HCT116 (cell line): ENCODE results near the gene ZSWIM5. TPM values are rescaled to one million over a fixed set of nuclear protein-coding genes. Genes with fewer than 3 reads are reported as not detected.
A peak's percentile ranks its signal among the peaks of the same experiment; 100 is the strongest.

Experiments
- ATAC-seq: fragments of 200-7000 bp; cut with Tn5 transposase; 2 replicates; pipeline ENCODE4 v1.9.1; 2020; ENCODE audit warnings: mild to moderate bottlenecking, moderate library complexity
- BruUV-seq: library from RNA; stranded (reverse); fragments of 400-500 nt; replicated peaks from 2 replicates; lab custom pipeline; 2021; lab: Mats Ljungman, UMichigan
- CTCF ChIA-PET: fragments of 300-600 bp; sonication (Branson Sonifier 250); formaldehyde crosslinking; loops from one replicate; lab custom pipeline; 2021; ENCODE audit warnings: antibody characterized with exemption; lab: Charles Lee
- POLR2A ChIA-PET: fragments of 300-600, 350-600 bp; sonication (Branson Sonifier 250); formaldehyde crosslinking; loops from one replicate; lab custom pipeline; 2021; ENCODE audit warnings: antibody characterized with exemption; lab: Charles Lee
- RAD21 ChIA-PET, 2 experiments: fragments of 300-600 bp; sonication (Branson Sonifier 250); formaldehyde crosslinking; loops; one replicate each; lab custom pipeline; 2023; ENCODE audit warnings: low total read pairs in 2 of 2; ENCODE audit not compliant: uncharacterized antibody in 2 of 2, unreplicated experiment in 2 of 2, low non-redundant PET in 1 of 2; lab: Charles Lee
- DNase-seq: peaks from one replicate; pipeline ENCODE4 v3.0.0-alpha.2; 2010; ENCODE audit warnings: low read depth, low spot score
- H2AFZ ChIP-seq: fragments of 200-600 bp; shearing (Covaris generic), sonication (generic); 2 replicates; pipeline ENCODE4 v1.6.1; 2017; ENCODE audit warnings: low read depth, mixed run types, mixed read lengths, antibody characterized with exemption, low read length; ENCODE audit not compliant: poor library complexity, severe bottlenecking
- H3K27ac ChIP-seq: 2 replicates; pipeline ENCODE4 v1.5.1; 2012; ENCODE audit warnings: low read depth, low read length
- H3K27me3 ChIP-seq: fragments of 200-600 bp; sonication (generic); 2 replicates; pipeline ENCODE4 v1.6.1; 2016; ENCODE audit warnings: mixed run types, low read length, mixed read lengths; ENCODE audit not compliant: insufficient read depth
- H3K36me3 ChIP-seq, 2 experiments: fragments of 200-500 bp in 1 of 2; fragments of 200-600 bp in 1 of 2; sonication (Bioruptor generic) in 1 of 2; sonication (generic) in 1 of 2; 2 replicates each; pipeline versions ENCODE4 v1.5.1 to v1.6.1; 2014 to 2016; ENCODE audit warnings: low read length in 2 of 2, inconsistent platforms in 1 of 2, mixed read lengths in 1 of 2, mixed run types in 1 of 2; ENCODE audit not compliant: insufficient read depth in 2 of 2, control insufficient read depth in 1 of 2
- H3K4me1 ChIP-seq, 2 experiments: fragments of 200-600 bp in 1 of 2; sonication (generic) in 1 of 2; 2 replicates each; pipeline versions ENCODE4 v1.5.1 to v1.6.1; 2012 to 2017; ENCODE audit warnings: low read length in 2 of 2, inconsistent platforms in 1 of 2, mild to moderate bottlenecking in 1 of 2, mixed read lengths in 1 of 2, mixed run types in 1 of 2, moderate library complexity in 1 of 2; ENCODE audit not compliant: insufficient read depth in 2 of 2, control insufficient read depth in 1 of 2
- H3K4me2 ChIP-seq: fragments of 200-600 bp; sonication (generic); 2 replicates; pipeline ENCODE4 v1.6.1; 2017; ENCODE audit warnings: mixed run types, low read length, mixed read lengths
- H3K4me3 ChIP-seq, 2 experiments: fragments of 200-600 bp in 1 of 2; sonication (generic) in 1 of 2; replicated peaks in 1 of 2; 2 replicates each; pipeline ENCODE4 v1.5.1; 2011 to 2016; ENCODE audit warnings: low read length in 2 of 2, control low read depth in 1 of 2, low read depth in 1 of 2, mild to moderate bottlenecking in 1 of 2, mixed read lengths in 1 of 2, mixed run types in 1 of 2
- H3K79me2 ChIP-seq: fragments of 200-600 bp; sonication (generic); 2 replicates; pipeline ENCODE4 v1.6.1; 2017; ENCODE audit warnings: mild to moderate bottlenecking, mixed run types, low read length, moderate library complexity, mixed read lengths; ENCODE audit not compliant: insufficient read depth
- H3K9ac ChIP-seq: fragments of 200-600 bp; sonication (generic); 2 replicates; pipeline ENCODE4 v1.6.1; 2016; ENCODE audit warnings: low read length, mixed read lengths
- H3K9me2 ChIP-seq: fragments of 200-600 bp; sonication (generic), shearing (Covaris generic); 2 replicates; pipeline ENCODE4 v1.6.1; 2017; ENCODE audit warnings: mixed run types, mild to moderate bottlenecking, moderate library complexity; ENCODE audit not compliant: insufficient read depth
- H3K9me3 ChIP-seq, 2 experiments: fragments of 200-500 bp in 1 of 2; fragments of 200-600 bp in 1 of 2; sonication (Bioruptor generic) in 1 of 2; sonication (generic) in 1 of 2; 2 replicates each; pipeline ENCODE4 v1.6.1; 2014 to 2017; ENCODE audit warnings: low read length in 2 of 2, mixed read lengths in 2 of 2, inconsistent platforms in 1 of 2, low read depth in 1 of 2, mild to moderate bottlenecking in 1 of 2, mixed run types in 1 of 2, moderate library complexity in 1 of 2; ENCODE audit not compliant: control insufficient read depth in 1 of 2, insufficient read depth in 1 of 2
- H4K20me1 ChIP-seq: fragments of 200-600 bp; sonication (generic), shearing (Covaris generic); 2 replicates; pipeline ENCODE4 v1.6.1; 2017; ENCODE audit warnings: mixed run types, mild to moderate bottlenecking, moderate library complexity; ENCODE audit not compliant: insufficient read depth
- ATF3 ChIP-seq: IDR thresholded peaks from 2 replicates; pipeline ENCODE4 v1.6.1; 2012
- CBX3 ChIP-seq: IDR thresholded peaks from 2 replicates; pipeline ENCODE4 v1.6.1; 2012; ENCODE audit warnings: low read depth
- CEBPB ChIP-seq: IDR thresholded peaks from 2 replicates; pipeline ENCODE4 v1.6.1; 2012; ENCODE audit warnings: low read depth
- EGR1 ChIP-seq: IDR thresholded peaks from 2 replicates; pipeline ENCODE4 v1.6.1; 2012; ENCODE audit warnings: low read depth
- ELF1 ChIP-seq: IDR thresholded peaks from 2 replicates; pipeline ENCODE4 v1.6.1; 2012; ENCODE audit warnings: low read depth, borderline replicate concordance
- EZH2 ChIP-seq: fragments of 200-600 bp; sonication (generic); IDR thresholded peaks from 2 replicates; pipeline ENCODE4 v1.6.1; 2017; ENCODE audit warnings: antibody characterized with exemption, mixed run types
- EZH2phosphoT487 ChIP-seq: fragments of 200-600 bp; IDR thresholded peaks from 2 replicates; pipeline ENCODE4 v1.6.1; 2018; ENCODE audit warnings: antibody characterized with exemption, borderline replicate concordance
- FOSL1 ChIP-seq: IDR thresholded peaks from 2 replicates; pipeline ENCODE4 v1.6.1; 2012; ENCODE audit warnings: low read depth
- JUND ChIP-seq: IDR thresholded peaks from 2 replicates; pipeline ENCODE4 v1.6.1; 2012
- POLR2A ChIP-seq: IDR thresholded peaks from 2 replicates; pipeline ENCODE4 v1.7.0; 2011; ENCODE audit warnings: borderline replicate concordance; ENCODE audit not compliant: insufficient read depth, insufficient read length; ENCODE audit errors: extremely low read depth
- RAD21 ChIP-seq: IDR thresholded peaks from 2 replicates; pipeline ENCODE4 v1.6.1; 2012; ENCODE audit warnings: low read depth, mild to moderate bottlenecking
- REST ChIP-seq: IDR thresholded peaks from 2 replicates; pipeline ENCODE4 v1.6.1; 2012; ENCODE audit warnings: low read depth
- SIN3A ChIP-seq: IDR thresholded peaks from 2 replicates; pipeline ENCODE4 v1.6.1; 2012; ENCODE audit warnings: low read depth
- SP1 ChIP-seq: IDR thresholded peaks from 2 replicates; pipeline ENCODE4 v1.6.1; 2012; ENCODE audit warnings: low read depth
- SRF ChIP-seq: IDR thresholded peaks from 2 replicates; pipeline ENCODE4 v1.6.1; 2012; ENCODE audit warnings: low read depth
- TCF7L2 ChIP-seq: IDR thresholded peaks from 2 replicates; pipeline ENCODE4 v1.7.0; 2011; ENCODE audit warnings: borderline replicate concordance, inconsistent platforms; ENCODE audit not compliant: insufficient read depth, insufficient read length; ENCODE audit errors: extremely low read depth
- YY1 ChIP-seq: IDR thresholded peaks from 2 replicates; pipeline ENCODE4 v1.6.1; 2011; ENCODE audit warnings: low read length, low read depth, moderate library complexity, mild to moderate bottlenecking; ENCODE audit not compliant: insufficient replicate concordance; ENCODE audit errors: extremely low read depth
- ZBTB33 ChIP-seq: IDR thresholded peaks from 2 replicates; pipeline ENCODE4 v1.6.1; 2011; ENCODE audit warnings: mild to moderate bottlenecking, low read length, moderate library complexity; ENCODE audit not compliant: insufficient replicate concordance; ENCODE audit errors: extremely low read depth
- ZFX ChIP-seq: fragments of 450-650 bp; IDR thresholded peaks from 2 replicates; pipeline ENCODE4 v1.6.1; 2017
- ZNF274 ChIP-seq: fragments of 200-500 bp; sonication (Bioruptor generic); IDR thresholded peaks from 2 replicates; pipeline ENCODE4 v1.6.1; 2014; ENCODE audit warnings: mild to moderate bottlenecking, low read depth, low read length, inconsistent platforms
- intact Hi-C: fragments of 100-400 bp; cut with micrococcal nuclease; formaldehyde crosslinking; loops from 2 replicates; pipeline ENCODE4 v1.10.0; 2022
- total RNA-seq: library from RNA; stranded (reverse); gene quantifications from one replicate; pipeline ENCODE4 v1.2.1, GENCODE V29; 2021; ENCODE audit not compliant: unreplicated experiment
- TF ChIP-seq, protein P1 (sequence below): IDR thresholded peaks from 2 replicates; pipeline ENCODE4 v1.6.1; 2012

ZSWIM5 gene
- total RNA-seq, 1 experiment from 2014 or later: 1.1 TPM

GRCh38 chr1:45246760-45247159, 40.4 kb upstream of the ZSWIM5 start:
- DNase-seq (no peak), ATAC-seq (no peak)
- Histone ChIP-seq H3K4me3 (no peak overlapping the region), H3K9me2 (no peaks in the 10 kb centered on the region), H3K4me1 (peaks cover 0 to 5% of the 10 kb centered on the region in 2 experiments; a peak in 1 of 4 replicates), H3K79me2 (no peaks in the 10 kb centered on the region), H4K20me1 (no peaks in the 10 kb centered on the region), H3K27ac (no peak overlapping the region), H3K36me3 (no peaks in the 10 kb centered on the region), H3K9ac (no peak overlapping the region), H3K9me3 (no peaks in the 10 kb centered on the region), H3K27me3 (no peaks in the 10 kb centered on the region), H3K4me2 (no peak overlapping the region), H2AFZ (no peak overlapping the region)
- POLR2A ChIA-PET: no interaction called here
- CTCF ChIA-PET: no interaction called here
- intact Hi-C loops: no loop called here
- no TSS peak for BruUV-seq
- RAD21 ChIA-PET: no interaction called here
- TF ChIP-seq SP1 (peak; percentile 29; the same call in 1 of the 2 replicates), TCF7L2 (peak; percentile 66), RAD21 (no peak), POLR2A (no peak), EGR1 (no peak), YY1 (no peak), CBX3 (no peak), JUND (peak; percentile 29), SRF (no peak), ZNF274 (no peak), ZBTB33 (no peak), EZH2phosphoT487 (no peak), SIN3A (no peak), ZFX (no peak), REST (no peak), ELF1 (0 out of 2 replicates have a peak, but pooled peaks have one; percentile 15), CEBPB (no peak), ATF3 (no peak), FOSL1 (no peak; the same call in 1 of the 2 replicates), EZH2 (no peak)
- TF ChIP-seq, protein P1, sequence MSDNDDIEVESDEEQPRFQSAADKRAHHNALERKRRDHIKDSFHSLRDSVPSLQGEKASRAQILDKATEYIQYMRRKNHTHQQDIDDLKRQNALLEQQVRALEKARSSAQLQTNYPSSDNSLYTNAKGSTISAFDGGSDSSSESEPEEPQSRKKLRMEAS: no peak
